ENCODE data around the gene ANKRD45. TPM values are rescaled to one million over a fixed set of nuclear protein-coding genes. Genes with fewer than 3 reads are reported as not detected.
A peak's percentile ranks its signal among the peaks of the same experiment; 100 is the strongest.

ANKRD45 gene
- total and polyA plus RNA-seq, 2 of the 13 experiments (the other 11 are each of a cell fraction or from before 2014, with no cell fraction given), result not detected

- TF ChIP-seq SNAPC2 (CRISPR knock-in tag; IDR thresholded peaks at IDR 0.05), result no peak
- no peak for TF ChIP-seq ZFYVE20 (CRISPR knock-in tag; IDR thresholded peaks at IDR 0.05; ENCODE audit: borderline replicate concordance, low read depth)
- TF ChIP-seq IRX3 (CRISPR knock-in tag; IDR thresholded peaks at IDR 0.05; ENCODE audit: borderline replicate concordance, low read depth), result no peak
- TF ChIP-seq HHEX (CRISPR knock-in tag; IDR thresholded peaks at IDR 0.05), result no peak
- TF ChIP-seq KDM3A (CRISPR knock-in tag; IDR thresholded peaks at IDR 0.05; ENCODE audit: low read depth), result peak; percentile 82; the same call in 1 of the 2 replicates
- TF ChIP-seq SYNCRIP (IDR thresholded peaks at IDR 0.05; ENCODE audit: insufficient read depth, low read depth, low read length), result no peak
- TF ChIP-seq POLR2A (IDR thresholded peaks at IDR 0.05; ENCODE audit: insufficient read depth in 1 of 2, low read depth in 2 of 2, low read length in 2 of 2), result peak; percentile 74 to 81
- no peak for TF ChIP-seq JDP2 (CRISPR knock-in tag; IDR thresholded peaks at IDR 0.05; ENCODE audit: borderline replicate concordance)
- no peak for TF ChIP-seq SNRNP70 (IDR thresholded peaks at IDR 0.05; ENCODE audit: low read depth, low read length)
- no peak for TF ChIP-seq HOXA9 (CRISPR knock-in tag; IDR thresholded peaks at IDR 0.05; ENCODE audit: borderline replicate concordance)
- no peak for TF ChIP-seq ZNF562 (CRISPR knock-in tag; IDR thresholded peaks at IDR 0.05; ENCODE audit: borderline replicate concordance)
- TF ChIP-seq NFYB (CRISPR knock-in tag; IDR thresholded peaks at IDR 0.05), result no peak
- TF ChIP-seq ZZZ3 (CRISPR knock-in tag; IDR thresholded peaks at IDR 0.05; ENCODE audit: borderline replicate concordance), result no peak
- no peak for TF ChIP-seq GRHL1 (CRISPR knock-in tag; conservative IDR thresholded peaks at IDR 0.05)
- peak; percentile 97 for TF ChIP-seq ZBTB40 (IDR thresholded peaks at IDR 0.05)
- TF ChIP-seq ZBTB40 (CRISPR knock-in tag; IDR thresholded peaks at IDR 0.05), result peak; percentile 78
- no peak for TF ChIP-seq ISX (CRISPR knock-in tag; conservative IDR thresholded peaks at IDR 0.05)
- TF ChIP-seq SMAD3 (CRISPR knock-in tag; IDR thresholded peaks at IDR 0.05), result peak; percentile 94
These were observed 45.3 kb upstream of the ANKRD45 start, which contains the start of gene KLHL20 (continued) for GRCh38 chr1:173714759-173715537.
